ENCODE measurements around the gene RAP1GAP. TPM values are rescaled to one million over a fixed set of nuclear protein-coding genes. Genes with fewer than 3 reads are reported as not detected.

RAP1GAP gene
- total and polyA plus RNA-seq, 7 donors, result 0.04 to 0.57 (median 0.21) TPM; not detected in 2

- peaks cover 0 to 43% (median 11%) of the 10 kb centered on the region in 3 donors for H3K27me3 ChIP-seq (ENCODE audit: insufficient read depth in 3 of 3, low read length in 2 of 3)
- H3K36me3 ChIP-seq (ENCODE audit: insufficient read depth in 1 of 2, low read depth in 1 of 2), result no peaks in the 10 kb centered on the region
- H3K4me1 ChIP-seq, result no peaks in the 10 kb centered on the region
- WGBS, 3 donors, result 58 to 61% (median 58%) methylated on average over 25 to 26 of the region's 26 CpGs
- no peak overlapping the region for H3K27ac ChIP-seq
- ATAC-seq (no peak), DNase-seq (peak; percentile 45 to 72)
- no peak overlapping the region for H3K4me3 ChIP-seq
- TF ChIP-seq CTCF (IDR thresholded peaks at IDR 0.05), result peak; percentile 35
- intact Hi-C loops (cut with DNase I), result no loop called here
- H3K9me3 ChIP-seq, result no peaks in the 10 kb centered on the region
These were observed 73.9 kb downstream of the RAP1GAP start for GRCh38 chr1:21594935-21595897.

DNA sequence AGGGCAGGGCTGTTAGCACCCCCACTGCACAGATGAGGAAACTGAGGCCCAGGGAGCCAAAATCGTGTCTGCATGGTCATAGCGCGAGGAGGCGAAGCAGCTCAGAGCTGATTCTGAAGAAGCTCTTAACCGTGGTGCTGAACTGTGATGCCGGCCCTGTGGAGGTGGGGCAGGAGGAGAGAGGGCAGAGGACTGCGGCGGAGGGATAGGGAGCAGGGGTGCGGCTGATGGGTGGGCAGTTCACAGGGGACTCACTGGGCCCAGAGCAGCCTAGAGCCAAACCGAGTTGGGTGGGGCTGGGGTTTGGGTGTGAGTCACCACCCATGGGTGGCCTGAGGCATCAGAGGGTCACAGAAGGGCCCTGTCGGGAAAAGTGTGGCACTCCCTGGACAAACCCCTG is 74.7 kb downstream of the RAP1GAP start:
- no peak for ATAC-seq
- TF ChIP-seq CTCF (IDR thresholded peaks at IDR 0.05), result no peak
- H3K4me1 ChIP-seq, result no peaks in the 10 kb centered on the region
- H3K9me3 ChIP-seq, result no peaks in the 10 kb centered on the region
- intact Hi-C loops (cut with DNase I), result no loop called here
- peaks cover 0 to 50% (median 11%) of the 10 kb centered on the region in 3 donors for H3K27me3 ChIP-seq (ENCODE audit: insufficient read depth in 3 of 3, low read length in 2 of 3)
- no peaks in the 10 kb centered on the region for H3K36me3 ChIP-seq (ENCODE audit: insufficient read depth in 1 of 2, low read depth in 1 of 2)
- 65 to 73% (median 65%) methylated on average over 10 to 11 of the region's 11 CpGs for WGBS, 3 donors
- no peak overlapping the region for H3K27ac ChIP-seq
- no peak for DNase-seq
- no peak overlapping the region for H3K4me3 ChIP-seq

DNA sequence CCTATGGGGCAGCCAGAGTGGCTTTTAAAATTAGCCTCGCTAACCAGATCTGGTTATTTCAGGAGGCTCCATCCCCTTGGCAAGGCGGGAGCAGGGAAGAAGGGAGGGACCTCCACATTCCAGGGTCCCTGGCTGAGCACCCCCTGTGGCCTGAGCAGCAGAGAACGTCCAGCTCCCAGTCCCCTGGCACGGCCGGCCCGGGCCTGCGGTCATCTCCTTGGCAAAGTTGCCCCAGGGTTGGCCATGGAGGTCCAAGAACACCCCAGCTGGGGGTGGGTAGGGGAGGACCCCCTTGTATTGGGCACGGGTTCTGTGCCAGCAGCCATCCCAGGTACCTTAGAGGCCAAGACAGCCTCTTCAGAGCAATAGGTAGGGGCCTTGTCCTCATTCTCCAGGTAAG is 75.9 kb downstream of the RAP1GAP start:
- H3K4me1 ChIP-seq, result no peaks in the 10 kb centered on the region
- TF ChIP-seq CTCF (IDR thresholded peaks at IDR 0.05), result no peak
- WGBS, 3 donors, result 53 to 66% (median 63%) methylated on average over 8 of the region's 8 CpGs
- DNase-seq (no peak), ATAC-seq (no peak)
- no peak overlapping the region for H3K4me3 ChIP-seq
- H3K27ac ChIP-seq, result no peak overlapping the region
- peaks cover 0 to 55% (median 11%) of the 10 kb centered on the region in 3 donors for H3K27me3 ChIP-seq (ENCODE audit: insufficient read depth in 3 of 3, low read length in 2 of 3)
- no peaks in the 10 kb centered on the region for H3K36me3 ChIP-seq (ENCODE audit: insufficient read depth in 1 of 2, low read depth in 1 of 2)
- intact Hi-C loops (cut with DNase I), result no loop called here
- H3K9me3 ChIP-seq, result no peaks in the 10 kb centered on the region

GRCh38 chr1:21592086-21592865 is 76.9 kb downstream of the RAP1GAP start:
- Histone ChIP-seq H3K4me3 (no peak overlapping the region), H3K36me3 (ENCODE audit: insufficient read depth in 1 of 2, low read depth in 1 of 2) (no peaks in the 10 kb centered on the region), H3K9me3 (no peaks in the 10 kb centered on the region), H3K27me3 (ENCODE audit: insufficient read depth in 3 of 3, low read length in 2 of 3) (peaks cover 0 to 60% (median 11%) of the 10 kb centered on the region in 3 donors), H3K4me1 (no peaks in the 10 kb centered on the region), H3K27ac (no peak overlapping the region)
- intact Hi-C loops (cut with DNase I), result no loop called here
- DNase-seq (no peak), ATAC-seq (no peak)
- TF ChIP-seq CTCF (IDR thresholded peaks at IDR 0.05), result no peak
- WGBS, 3 donors, result 75 to 81% (median 79%) methylated on average over 12 of the region's 12 CpGs

All from psoas muscle (tissue), 8 donors.